Vagina (tissue), 2 donors: ENCODE data around the gene SMU1. TPM values are rescaled to one million over a fixed set of nuclear protein-coding genes. Genes with fewer than 3 reads are reported as not detected.
A peak's percentile ranks its signal among the peaks of the same experiment; 100 is the strongest.

Source experiments
- DNase-seq, 2 donors: peaks; one replicate each; pipeline ENCODE4 v3.0.0-alpha.2; 2017; ENCODE audit errors: extremely low spot score in 2 of 2
- H3K27ac ChIP-seq: fragments of 200-600 bp; sonication (generic); one replicate; pipeline ENCODE4 v1.5.1; 2019
- H3K27me3 ChIP-seq: fragments of 200-600 bp; sonication (generic); one replicate; pipeline ENCODE4 v1.5.1; 2019
- H3K36me3 ChIP-seq, 2 donors: fragments of 200-600 bp; sonication (generic); one replicate each; pipeline ENCODE4 v1.5.1; 2017 to 2019
- H3K4me1 ChIP-seq: fragments of 200-600 bp; sonication (generic); one replicate; pipeline ENCODE4 v1.5.1; 2019
- H3K4me3 ChIP-seq, 2 donors: fragments of 200-600 bp; sonication (generic); 1 replicate in 1 of 2; 2 replicates in 1 of 2; pipeline ENCODE4 v1.5.1; 2016 to 2019
- H3K9me3 ChIP-seq: fragments of 200-600 bp; sonication (generic); one replicate; pipeline ENCODE4 v1.5.1; 2019
- POLR2A ChIP-seq, 2 donors: fragments of 450-650 bp; IDR thresholded peaks; one replicate each; pipeline ENCODE4 v1.6.1; 2017; ENCODE audit warnings: antibody characterized with exemption in 2 of 2, mild to moderate bottlenecking in 2 of 2, moderate library complexity in 2 of 2
- POLR2AphosphoS5 ChIP-seq, 2 donors: sonication (generic); formaldehyde crosslinking; IDR thresholded peaks; one replicate each; pipeline ENCODE4 v1.9.0; 2017; ENCODE audit warnings: antibody characterized with exemption in 2 of 2, mild to moderate bottlenecking in 2 of 2, low read depth in 1 of 2; ENCODE audit not compliant: insufficient read depth in 1 of 2
- intact Hi-C: fragments of 100-400 bp; cut with DNase I; formaldehyde crosslinking; loops from one replicate; pipeline ENCODE4 v1.15.1; 2023
- total RNA-seq: library from RNA; depleted of rRNA; stranded (reverse); fragments of >200 nt; gene quantifications from one replicate; pipeline ENCODE4 v1.2.3, GENCODE V29; 2016
- TF ChIP-seq, protein P1 (sequence below), 3 experiments: fragments of 450-650 bp in 2 of 3; fragments of 200-600 bp in 1 of 3; sonication (generic) in 1 of 3; IDR thresholded peaks; one replicate each; pipeline ENCODE4 v1.5.1; 2017 to 2019; ENCODE audit warnings: antibody characterized with exemption in 3 of 3, mild to moderate bottlenecking in 2 of 3, moderate library complexity in 2 of 3

Gene SMU1
- total RNA-seq, 1 donor from 2014 or later, result 15.5 TPM

DNA sequence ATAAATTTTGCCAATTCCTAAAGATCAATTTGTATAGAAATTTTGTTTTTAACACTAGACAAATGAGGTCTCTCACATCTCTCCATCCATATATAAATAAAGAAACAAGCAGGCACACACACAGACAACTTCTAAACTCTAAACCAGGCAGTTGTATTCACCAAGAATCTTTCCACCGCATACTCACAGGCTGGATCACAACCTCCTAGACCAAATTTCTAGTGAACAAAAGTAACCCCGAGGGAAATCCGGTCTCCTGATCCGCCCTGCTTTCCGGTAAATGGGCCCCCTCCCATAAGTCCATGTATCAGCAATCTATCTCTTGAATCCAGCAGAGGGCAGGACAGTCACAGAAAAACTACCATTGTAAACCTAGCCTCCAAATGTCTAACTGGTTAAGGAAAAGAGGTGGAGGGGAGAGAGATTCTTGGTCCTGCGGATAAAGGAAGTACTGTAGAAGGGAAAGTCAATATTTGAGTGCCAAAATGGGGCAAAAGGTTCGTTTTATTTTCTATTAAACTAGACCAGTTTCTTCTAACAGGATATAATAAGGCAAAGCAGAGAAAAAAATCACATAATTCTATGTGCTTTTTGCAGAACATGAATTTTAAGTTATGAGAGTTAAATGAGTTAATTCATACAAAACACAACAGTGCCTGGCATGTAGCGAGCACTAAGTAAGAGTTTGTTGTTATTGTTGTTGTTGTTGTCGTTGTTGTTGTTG, 4.8 kb upstream of the SMU1 start:
- no peaks in the 10 kb centered on the region for H3K4me1 ChIP-seq
- TF ChIP-seq POLR2AphosphoS5 (IDR thresholded peaks at IDR 0.05; ENCODE audit: insufficient read depth in 1 of 2, low read depth in 1 of 2) (peak in 1 of 2 donors; percentile 87), POLR2A (IDR thresholded peaks at IDR 0.05) (no peak)
- TF ChIP-seq, protein P1, sequence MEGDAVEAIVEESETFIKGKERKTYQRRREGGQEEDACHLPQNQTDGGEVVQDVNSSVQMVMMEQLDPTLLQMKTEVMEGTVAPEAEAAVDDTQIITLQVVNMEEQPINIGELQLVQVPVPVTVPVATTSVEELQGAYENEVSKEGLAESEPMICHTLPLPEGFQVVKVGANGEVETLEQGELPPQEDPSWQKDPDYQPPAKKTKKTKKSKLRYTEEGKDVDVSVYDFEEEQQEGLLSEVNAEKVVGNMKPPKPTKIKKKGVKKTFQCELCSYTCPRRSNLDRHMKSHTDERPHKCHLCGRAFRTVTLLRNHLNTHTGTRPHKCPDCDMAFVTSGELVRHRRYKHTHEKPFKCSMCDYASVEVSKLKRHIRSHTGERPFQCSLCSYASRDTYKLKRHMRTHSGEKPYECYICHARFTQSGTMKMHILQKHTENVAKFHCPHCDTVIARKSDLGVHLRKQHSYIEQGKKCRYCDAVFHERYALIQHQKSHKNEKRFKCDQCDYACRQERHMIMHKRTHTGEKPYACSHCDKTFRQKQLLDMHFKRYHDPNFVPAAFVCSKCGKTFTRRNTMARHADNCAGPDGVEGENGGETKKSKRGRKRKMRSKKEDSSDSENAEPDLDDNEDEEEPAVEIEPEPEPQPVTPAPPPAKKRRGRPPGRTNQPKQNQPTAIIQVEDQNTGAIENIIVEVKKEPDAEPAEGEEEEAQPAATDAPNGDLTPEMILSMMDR (IDR thresholded peaks at IDR 0.05), result peak; percentile 68 to 97 (median 79)
- intact Hi-C loops, result loop anchor here (2.0 kb wide), 1 partner anchor 144 kb away; no protein-coding TSS in a partner anchor
- H3K4me3 ChIP-seq, result no peak overlapping the region
- no peak for DNase-seq
- no peaks in the 10 kb centered on the region for H3K36me3 ChIP-seq
- H3K9me3 ChIP-seq, result no peaks in the 10 kb centered on the region
- no peaks in the 10 kb centered on the region for H3K27me3 ChIP-seq
- H3K27ac ChIP-seq, result peak overlapping the region; percentile 80

DNA sequence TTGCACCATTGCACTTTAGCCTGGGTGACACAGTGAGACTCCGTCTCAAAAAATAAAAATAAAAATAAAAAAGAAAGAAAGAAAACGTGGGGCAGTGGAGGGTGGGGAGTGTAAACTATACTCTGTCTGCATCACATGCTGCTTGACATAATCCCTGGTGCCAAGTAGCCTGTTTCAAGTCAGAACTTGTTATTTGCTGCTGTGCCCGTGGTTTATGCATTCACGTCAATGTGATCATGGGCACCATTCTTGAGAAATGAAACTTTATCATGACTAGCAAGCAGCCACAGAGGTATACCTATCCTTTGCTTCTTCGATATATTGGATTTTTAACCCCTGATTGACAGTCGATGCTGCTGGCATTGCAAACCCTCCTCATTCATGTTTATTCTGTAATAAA, 4.1 kb upstream of the SMU1 start:
- peaks cover 6% of the 10 kb centered on the region for H3K4me1 ChIP-seq
- peak in 1 of 2 donors; percentile 64 for TF ChIP-seq POLR2AphosphoS5 (IDR thresholded peaks at IDR 0.05; ENCODE audit: insufficient read depth in 1 of 2, low read depth in 1 of 2)
- TF ChIP-seq, protein P1 (IDR thresholded peaks at IDR 0.05), result no peak
- no peak for TF ChIP-seq POLR2A (IDR thresholded peaks at IDR 0.05)
- H3K4me3 ChIP-seq, result no peak overlapping the region
- no peaks in the 10 kb centered on the region for H3K9me3 ChIP-seq
- no peaks in the 10 kb centered on the region for H3K27me3 ChIP-seq
- intact Hi-C loops, result loop anchor here (2.0 kb wide), 1 partner anchor 144 kb away; no protein-coding TSS in a partner anchor
- H3K27ac ChIP-seq, result peak overlapping the region; percentile 80
- no peak for DNase-seq
- no peaks in the 10 kb centered on the region for H3K36me3 ChIP-seq

DNA sequence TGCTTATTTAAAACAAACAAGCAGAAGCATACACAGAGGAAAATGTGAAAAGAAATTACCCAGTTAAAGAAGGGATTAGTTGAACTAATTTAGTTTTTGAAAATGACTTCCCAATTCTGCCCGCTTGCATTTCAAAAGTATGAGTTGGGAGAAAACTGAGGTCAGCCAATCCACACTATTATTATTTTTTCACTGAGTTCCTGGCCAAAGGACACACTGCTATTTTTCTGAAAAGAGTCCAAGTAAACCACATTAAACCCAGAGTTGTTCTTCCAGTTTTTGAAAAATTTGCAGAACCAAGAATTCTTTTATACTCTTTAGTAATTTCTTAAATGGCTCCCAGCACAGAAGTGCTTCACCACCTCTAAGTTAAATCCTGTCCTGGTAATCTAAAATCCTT, 7.5 kb downstream of the SMU1 start:
- H3K27me3 ChIP-seq, result no peaks in the 10 kb centered on the region
- no peak overlapping the region for H3K4me3 ChIP-seq
- no peak for TF ChIP-seq POLR2A (IDR thresholded peaks at IDR 0.05)
- TF ChIP-seq, protein P1 (IDR thresholded peaks at IDR 0.05), result no peak
- no peak for TF ChIP-seq POLR2AphosphoS5 (IDR thresholded peaks at IDR 0.05; ENCODE audit: insufficient read depth in 1 of 2, low read depth in 1 of 2)
- no peaks in the 10 kb centered on the region for H3K9me3 ChIP-seq
- H3K4me1 ChIP-seq, result peaks cover 6% of the 10 kb centered on the region
- H3K36me3 ChIP-seq, result peaks cover 0 to 59% of the 10 kb centered on the region in 2 donors
- intact Hi-C loops, result no loop called here
- H3K27ac ChIP-seq, result no peak overlapping the region
- no peak for DNase-seq

DNA sequence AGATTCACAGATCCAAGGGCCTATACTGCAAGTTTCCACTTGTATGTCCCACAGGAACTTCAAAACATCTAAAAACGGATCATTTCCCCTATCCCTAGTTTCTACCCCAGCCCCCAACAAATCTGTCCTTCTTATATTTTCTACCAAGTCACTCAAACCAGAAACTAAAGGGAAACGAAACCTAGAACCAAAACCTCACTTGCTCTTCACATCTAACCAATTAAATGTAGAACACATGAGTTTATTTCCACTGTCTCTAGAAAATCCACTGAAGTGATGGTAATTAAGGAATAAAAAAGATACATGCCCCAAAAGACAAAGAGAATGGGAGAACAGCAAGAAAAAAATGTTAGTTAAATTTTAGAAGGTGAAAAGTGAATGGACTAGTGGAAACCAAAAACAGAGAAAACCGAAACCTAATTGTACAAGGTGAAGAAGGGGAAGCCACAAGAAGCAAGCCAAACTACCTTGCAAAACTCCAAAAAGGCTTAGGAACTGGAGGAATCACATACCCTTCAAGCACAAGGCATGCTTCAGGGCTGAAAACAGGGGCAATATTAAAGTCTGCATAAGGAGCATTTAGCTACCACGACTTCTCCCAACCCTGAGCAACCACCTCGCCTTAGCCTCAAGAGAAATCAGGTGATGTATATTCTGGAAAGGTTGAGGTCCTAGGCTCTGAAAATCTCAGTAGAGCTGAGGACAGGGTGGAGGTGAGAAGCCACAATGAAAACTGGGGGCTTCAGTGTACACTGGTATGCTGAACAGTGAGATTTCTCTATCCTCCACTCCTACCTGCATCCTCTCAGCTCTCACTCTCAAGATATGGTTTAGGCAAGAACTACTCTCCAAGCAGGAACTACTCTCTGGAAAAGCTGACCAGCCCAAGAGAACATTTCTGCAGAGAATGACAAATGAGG, 11.1 kb downstream of the SMU1 start:
- TF ChIP-seq POLR2AphosphoS5 (IDR thresholded peaks at IDR 0.05; ENCODE audit: insufficient read depth in 1 of 2, low read depth in 1 of 2), result no peak
- TF ChIP-seq, protein P1 (IDR thresholded peaks at IDR 0.05), result no peak
- no peak for TF ChIP-seq POLR2A (IDR thresholded peaks at IDR 0.05)
- H3K36me3 ChIP-seq, result peaks cover 7 to 75% of the 10 kb centered on the region in 2 donors
- no peak overlapping the region for H3K4me3 ChIP-seq
- no peaks in the 10 kb centered on the region for H3K9me3 ChIP-seq
- no peak overlapping the region for H3K27ac ChIP-seq
- H3K27me3 ChIP-seq, result no peaks in the 10 kb centered on the region
- DNase-seq, result no peak
- intact Hi-C loops, result no loop called here
- no peaks in the 10 kb centered on the region for H3K4me1 ChIP-seq
